Gastrocnemius medialis (tissue), 4 donors: ENCODE results near the gene C1orf35.

Experiments
- POLR2A ChIP-seq, 2 donors: fragments of 450-650 bp; IDR thresholded peaks; one replicate each; pipeline ENCODE4 v1.6.1; 2017; ENCODE audit warnings: antibody characterized with exemption in 2 of 2, mild to moderate bottlenecking in 2 of 2, moderate library complexity in 2 of 2
- TF ChIP-seq, protein P1 (sequence below), 5 experiments: fragments of 450-650 bp in 3 of 5; fragments of 200-600 bp in 2 of 5; sonication (generic) in 2 of 5; IDR thresholded peaks in 4 of 5; conservative IDR thresholded peaks in 1 of 5; 1 replicate in 4 of 5; 2 replicates in 1 of 5; pipeline ENCODE4 v1.5.1; 2016 to 2019; ENCODE audit warnings: antibody characterized with exemption in 5 of 5, mild to moderate bottlenecking in 3 of 5, moderate library complexity in 3 of 5

DNA sequence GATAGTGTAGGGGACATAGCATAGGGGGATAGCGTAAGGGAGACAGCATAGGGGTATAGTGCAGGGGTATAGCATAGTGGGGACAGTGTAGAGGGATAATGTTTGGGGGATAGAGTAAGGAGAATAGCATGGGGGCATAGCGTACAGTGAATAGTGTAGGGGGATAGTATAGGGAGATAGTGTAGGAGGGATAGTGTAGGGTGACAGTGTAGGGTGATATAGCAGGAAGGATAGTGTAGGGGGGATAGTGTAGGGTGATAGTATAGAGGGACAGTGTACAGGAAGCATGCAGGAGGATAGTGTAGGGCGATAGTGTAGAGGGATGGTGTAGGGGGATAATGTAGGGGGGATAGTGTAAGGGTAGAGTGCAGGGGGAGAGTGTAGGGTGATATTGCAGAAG is 32.3 kb downstream of the C1orf35 start:
- TF ChIP-seq, protein P1, sequence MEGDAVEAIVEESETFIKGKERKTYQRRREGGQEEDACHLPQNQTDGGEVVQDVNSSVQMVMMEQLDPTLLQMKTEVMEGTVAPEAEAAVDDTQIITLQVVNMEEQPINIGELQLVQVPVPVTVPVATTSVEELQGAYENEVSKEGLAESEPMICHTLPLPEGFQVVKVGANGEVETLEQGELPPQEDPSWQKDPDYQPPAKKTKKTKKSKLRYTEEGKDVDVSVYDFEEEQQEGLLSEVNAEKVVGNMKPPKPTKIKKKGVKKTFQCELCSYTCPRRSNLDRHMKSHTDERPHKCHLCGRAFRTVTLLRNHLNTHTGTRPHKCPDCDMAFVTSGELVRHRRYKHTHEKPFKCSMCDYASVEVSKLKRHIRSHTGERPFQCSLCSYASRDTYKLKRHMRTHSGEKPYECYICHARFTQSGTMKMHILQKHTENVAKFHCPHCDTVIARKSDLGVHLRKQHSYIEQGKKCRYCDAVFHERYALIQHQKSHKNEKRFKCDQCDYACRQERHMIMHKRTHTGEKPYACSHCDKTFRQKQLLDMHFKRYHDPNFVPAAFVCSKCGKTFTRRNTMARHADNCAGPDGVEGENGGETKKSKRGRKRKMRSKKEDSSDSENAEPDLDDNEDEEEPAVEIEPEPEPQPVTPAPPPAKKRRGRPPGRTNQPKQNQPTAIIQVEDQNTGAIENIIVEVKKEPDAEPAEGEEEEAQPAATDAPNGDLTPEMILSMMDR (IDR thresholded peaks at IDR 0.05 in 4 of 5, conservative IDR thresholded peaks at IDR 0.05 in 1 of 5), result no peak
- no peak for TF ChIP-seq POLR2A (IDR thresholded peaks at IDR 0.05)
